IMR-90 (cell line): Measurements from ENCODE around the gene TBC1D12. TPM values are rescaled to one million over a fixed set of nuclear protein-coding genes. Genes with fewer than 3 reads are reported as not detected.

Experiments used
- ATAC-seq: fragments of 200-7000 bp; cut with Tn5 transposase; 2 replicates; pipeline ENCODE4 v1.9.1; 2020; ENCODE audit warnings: low read depth, mild to moderate bottlenecking, moderate library complexity
- BruUV-seq: library from RNA; stranded (reverse); fragments of 400-500 nt; replicated peaks from 2 replicates; lab custom pipeline; 2021; lab: Mats Ljungman, UMichigan
- CTCF ChIA-PET: fragments of 300-600 bp; formaldehyde crosslinking; extraction: SDS; loops from one replicate; lab custom pipeline; 2021; ENCODE audit warnings: antibody characterized with exemption; lab: Yijun Ruan, JAX
- POLR2A ChIA-PET: fragments of 300-600 bp; sonication (Branson Sonifier 250); formaldehyde crosslinking; loops from one replicate; lab custom pipeline; 2022; ENCODE audit warnings: antibody characterized with exemption; ENCODE audit not compliant: unreplicated experiment; lab: Charles Lee
- DNase-seq: peaks from one replicate; pipeline ENCODE4 v3.0.0; 2013
- H2AFZ ChIP-seq: replicated peaks from 2 replicates; pipeline ENCODE3; 2013; ENCODE audit warnings: low read length, mild to moderate bottlenecking; ENCODE audit not compliant: poor library complexity
- H2AK5ac ChIP-seq: 2 replicates; pipeline ENCODE4 v1.6.1; 2013; ENCODE audit warnings: low read depth, low read length, inconsistent platforms
- H2AK9ac ChIP-seq: replicated peaks from 2 replicates; pipeline ENCODE3; 2013; ENCODE audit warnings: mild to moderate bottlenecking, low read depth, low read length, moderate library complexity; ENCODE audit not compliant: poor library complexity
- H2BK120ac ChIP-seq: 2 replicates; pipeline ENCODE4 v1.6.1; 2013; ENCODE audit warnings: low read depth, low read length, inconsistent platforms
- H2BK15ac ChIP-seq: 3 replicates; pipeline ENCODE4 v1.6.1; 2013; ENCODE audit warnings: low read depth, low read length, inconsistent platforms
- H2BK20ac ChIP-seq: 2 replicates; pipeline ENCODE4 v1.6.1; 2013; ENCODE audit warnings: low read depth, mild to moderate bottlenecking, inconsistent platforms, low read length, moderate library complexity
- H2BK5ac ChIP-seq: 2 replicates; pipeline ENCODE4 v1.6.1; 2013; ENCODE audit warnings: mild to moderate bottlenecking, low read depth, low read length, inconsistent platforms; ENCODE audit not compliant: poor library complexity, severe bottlenecking
- H3K14ac ChIP-seq: replicated peaks from 2 replicates; pipeline ENCODE4 v1.6.1; 2013; ENCODE audit warnings: low read depth, low read length, inconsistent platforms
- H3K18ac ChIP-seq: 2 replicates; pipeline ENCODE4 v1.6.1; 2013; ENCODE audit warnings: low read depth, low read length, control low read depth
- H3K23ac ChIP-seq: 2 replicates; pipeline ENCODE4 v1.6.1; 2013; ENCODE audit warnings: low read depth, low read length, inconsistent platforms
- H3K27ac ChIP-seq: 2 replicates; pipeline ENCODE4 v1.5.1; 2013; ENCODE audit warnings: mild to moderate bottlenecking, control low read depth, low read length; ENCODE audit not compliant: insufficient read depth
- H3K27me3 ChIP-seq: 2 replicates; pipeline ENCODE4 v1.6.1; 2013; ENCODE audit warnings: low read length; ENCODE audit not compliant: control insufficient read depth, insufficient read depth
- H3K36me3 ChIP-seq: 2 replicates; pipeline ENCODE4 v1.6.1; 2013; ENCODE audit warnings: low read length, mixed read lengths; ENCODE audit not compliant: control insufficient read depth, insufficient read depth
- H3K4ac ChIP-seq: 2 replicates; pipeline ENCODE4 v1.6.1; 2013; ENCODE audit warnings: low read depth, low read length, inconsistent platforms
- H3K4me1 ChIP-seq: 2 replicates; pipeline ENCODE4 v1.6.1; 2013; ENCODE audit warnings: low read length, mixed read lengths; ENCODE audit not compliant: control insufficient read depth, insufficient read depth
- H3K4me2 ChIP-seq: 2 replicates; pipeline ENCODE4 v1.6.1; 2013; ENCODE audit warnings: low read depth, mild to moderate bottlenecking, control low read depth, low read length, moderate library complexity
- H3K4me3 ChIP-seq: 2 replicates; pipeline ENCODE4 v1.5.1; 2013; ENCODE audit warnings: low read depth, mild to moderate bottlenecking, control low read depth, low read length, moderate library complexity; ENCODE audit not compliant: insufficient read depth
- H3K56ac ChIP-seq: 2 replicates; pipeline ENCODE4 v1.6.1; 2013; ENCODE audit warnings: low read length, inconsistent platforms; ENCODE audit not compliant: insufficient read depth; ENCODE audit errors: extremely low read depth
- H3K79me1 ChIP-seq, 2 experiments: 2 replicates each; pipeline ENCODE4 v1.6.1; 2013; ENCODE audit warnings: low read length in 2 of 2, inconsistent platforms in 1 of 2, low read depth in 1 of 2
- H3K9ac ChIP-seq: 2 replicates; pipeline ENCODE4 v1.6.1; 2013; ENCODE audit warnings: low read depth, low read length, control low read depth
- H3K9me1 ChIP-seq: 2 replicates; pipeline ENCODE4 v1.6.1; 2013; ENCODE audit warnings: low read length, inconsistent platforms; ENCODE audit not compliant: insufficient read depth
- H3K9me3 ChIP-seq: 2 replicates; pipeline ENCODE4 v1.6.1; 2013; ENCODE audit warnings: low read length; ENCODE audit not compliant: control insufficient read depth, insufficient read depth
- H4K20me1 ChIP-seq: 2 replicates; pipeline ENCODE4 v1.6.1; 2013; ENCODE audit warnings: low read length, inconsistent platforms; ENCODE audit not compliant: insufficient read depth
- H4K5ac ChIP-seq: 2 replicates; pipeline ENCODE4 v1.6.1; 2013; ENCODE audit warnings: mild to moderate bottlenecking, low read depth, low read length, control low read depth
- H4K8ac ChIP-seq, 2 experiments: 2 replicates each; pipeline ENCODE4 v1.6.1; 2013; ENCODE audit warnings: low read depth in 2 of 2, low read length in 2 of 2, control low read depth in 1 of 2, inconsistent platforms in 1 of 2
- H4K91ac ChIP-seq: 2 replicates; pipeline ENCODE4 v1.6.1; 2013; ENCODE audit warnings: low read depth, low read length, inconsistent platforms; ENCODE audit not compliant: insufficient read depth
- CEBPB ChIP-seq: IDR thresholded peaks from 2 replicates; pipeline ENCODE4 v1.6.1; 2012; ENCODE audit warnings: low read depth, low read length, improper control_type of control experiment
- FOS ChIP-seq: fragments of 150-350 bp; IDR thresholded peaks from 2 replicates; pipeline ENCODE4 v1.6.1; 2016; ENCODE audit warnings: low read depth, low read length
- USF2 ChIP-seq: fragments of 150-350 bp; IDR thresholded peaks from 2 replicates; pipeline ENCODE4 v1.6.1; 2017; ENCODE audit warnings: mild to moderate bottlenecking, antibody characterized with exemption, low read length, low read depth
- dilution Hi-C: fragments of 300-500 bp; cut with HindIII; formaldehyde crosslinking; loops from one replicate; pipeline ENCODE4 v1.14.3; 2018; ENCODE audit warnings: low sequenced_read_pairs; ENCODE audit not compliant: unreplicated experiment
- in situ Hi-C: fragments of 300-500 bp; cut with MboI; formaldehyde crosslinking; loops from 3 replicates; pipeline ENCODE4 v1.14.3; 2019; ENCODE audit warnings: low sequenced_read_pairs, inconsistent platforms, mixed read lengths
- intact Hi-C: fragments of 100-400 bp; cut with micrococcal nuclease; formaldehyde crosslinking; loops from 2 replicates; pipeline ENCODE4 v1.10.0; 2022
- polyA plus RNA-seq, 3 experiments: library from polyadenylated mRNA; depleted of rRNA; stranded (reverse); fragments of >200 nt; gene quantifications; 2 replicates each; pipeline ENCODE4 v1.2.3, GENCODE V29; 2012; ENCODE audit warnings: low replicate concordance in 1 of 3
- total RNA-seq: library from RNA; depleted of rRNA; stranded (reverse); fragments of >200 nt; gene quantifications from 2 replicates; pipeline ENCODE4 v1.2.3, GENCODE V29; 2012

The TBC1D12 gene
- total and polyA plus RNA-seq, 2 of the 4 experiments (the other 2 are of a cell fraction) = 1.9 to 5.4 TPM

- dilution Hi-C loops (no loop called here), intact Hi-C loops (no loop called here), in situ Hi-C loops (no loop called here)
- no peaks in the 10 kb centered on the region for H3K4me1 ChIP-seq
- POLR2A ChIA-PET = interaction anchor here (0.7 kb wide), 1 partner anchor 42 kb away, joined by 3 read pairs; no protein-coding TSS in a partner anchor
- H3K18ac ChIP-seq = no peak overlapping the region
- no peaks in the 10 kb centered on the region for H3K9me1 ChIP-seq
- no peak overlapping the region for H4K91ac ChIP-seq
- H2AFZ ChIP-seq = no peak overlapping the region
- H2AK5ac ChIP-seq = no peak overlapping the region
- no peaks in the 10 kb centered on the region for H4K20me1 ChIP-seq
- no peak overlapping the region for H2BK120ac ChIP-seq
- no peak overlapping the region for H3K14ac ChIP-seq
- no peaks in the 10 kb centered on the region for H3K36me3 ChIP-seq
- no peak overlapping the region for H3K4ac ChIP-seq
- no peak overlapping the region for H2BK20ac ChIP-seq
- H2BK15ac ChIP-seq = no peak overlapping the region
- H3K27me3 ChIP-seq = no peaks in the 10 kb centered on the region
- TF ChIP-seq USF2 (no peak), CEBPB (no peak), FOS (no peak)
- no peak overlapping the region for H3K23ac ChIP-seq
- no peak overlapping the region for H3K56ac ChIP-seq
- no peak overlapping the region for H3K4me2 ChIP-seq
- H3K4me3 ChIP-seq = no peak overlapping the region
- no peak overlapping the region for H2AK9ac ChIP-seq
- CTCF ChIA-PET = no interaction called here
- no peak overlapping the region for H2BK5ac ChIP-seq
- no peak for DNase-seq
- H3K9me3 ChIP-seq = no peaks in the 10 kb centered on the region
- no peaks in the 10 kb centered on the region; a peak in 1 of 4 replicates for H3K79me1 ChIP-seq
- no TSS peak for BruUV-seq
- no peak overlapping the region for H3K9ac ChIP-seq
- no peak overlapping the region for H4K8ac ChIP-seq
- ATAC-seq = no peak
- no peak overlapping the region for H4K5ac ChIP-seq
- no peak overlapping the region for H3K27ac ChIP-seq
Observed at GRCh38 chr10:94481410-94481809, 79.1 kb downstream of the TBC1D12 start.
